ENCODE data around the gene KDM4C. TPM values are rescaled to one million over a fixed set of nuclear protein-coding genes. Genes with fewer than 3 reads are reported as not detected.

Gene KDM4C
- total and polyA plus RNA-seq, 2 of the 8 experiments (the other 6 are each of a cell fraction or from before 2014, with no cell fraction given): 13.0 to 26.1 TPM

- TF ChIP-seq SIRT6 (IDR thresholded peaks at IDR 0.05; ENCODE audit: low read length) (no peak), JUN (IDR thresholded peaks at IDR 0.05; ENCODE audit: low read depth, low read length) (no peak)
Observed at GRCh38 chr9:7095058-7095457, 337.3 kb downstream of the KDM4C start (continued).

Data from H1 (cell line).